GM19351 (cell line): ENCODE data around the gene SLC19A2.
A peak's percentile ranks its signal among the peaks of the same experiment; 100 is the strongest.
"Not testable (repeated sequence)": the region's sequence is repeated elsewhere in the genome, so short reads cannot be mapped to it uniquely, and the experiment has no call there.

Source experiments
- ATAC-seq: cut with Tn5 transposase; IDR thresholded peaks from one replicate; pipeline ENCODE4 v1.9.1; 2021; ENCODE audit warnings: mild to moderate bottlenecking, moderate library complexity; ENCODE audit not compliant: unreplicated experiment

The SLC19A2 gene

GRCh38 chr1:169509354-169509753, 23.6 kb upstream of the SLC19A2 start:
- ATAC-seq = no peak

- no peak for ATAC-seq
Measured at GRCh38 chr1:169508432-169509338, 22.9 kb upstream of the SLC19A2 start.

GRCh38 chr1:169507413-169507812, 21.7 kb upstream of the SLC19A2 start:
- ATAC-seq = no peak

GRCh38 chr1:169503601-169504000, 17.9 kb upstream of the SLC19A2 start:
- ATAC-seq = not testable (repeated sequence)

- ATAC-seq = no peak
Measured at GRCh38 chr1:169499807-169500206, 14.1 kb upstream of the SLC19A2 start.

- no peak for ATAC-seq
Measured at GRCh38 chr1:169497317-169497716, 11.6 kb upstream of the SLC19A2 start.

- ATAC-seq = no peak
Measured at GRCh38 chr1:169495916-169496315, 10.2 kb upstream of the SLC19A2 start.

GRCh38 chr1:169495046-169495775, 9.5 kb upstream of the SLC19A2 start:
- ATAC-seq = no peak

- ATAC-seq = no peak
Measured at GRCh38 chr1:169494343-169494742, 8.6 kb upstream of the SLC19A2 start.

- ATAC-seq = no peak
Measured at GRCh38 chr1:169493251-169493650, 7.5 kb upstream of the SLC19A2 start.

- ATAC-seq = peak; percentile 65
Measured at GRCh38 chr1:169491845-169492281, 6.1 kb upstream of the SLC19A2 start.

GRCh38 chr1:169488157-169488556, 2.4 kb upstream of the SLC19A2 start:
- ATAC-seq = no peak

- ATAC-seq = no peak
Measured at GRCh38 chr1:169487561-169487960, 1.8 kb upstream of the SLC19A2 start.

GRCh38 chr1:169487133-169487532, 1.4 kb upstream of the SLC19A2 start:
- no peak for ATAC-seq

GRCh38 chr1:169486281-169487051, 722 bp upstream of the SLC19A2 start:
- peak; percentile 6 for ATAC-seq

GRCh38 chr1:169484683-169485430, 887 bp downstream of the SLC19A2 start:
- ATAC-seq = peak; percentile 26

GRCh38 chr1:169484101-169484500, 1.6 kb downstream of the SLC19A2 start:
- ATAC-seq = no peak

GRCh38 chr1:169483500-169483966, 2.2 kb downstream of the SLC19A2 start:
- ATAC-seq = no peak

- ATAC-seq = no peak
Measured at GRCh38 chr1:169479363-169480066, 6.2 kb downstream of the SLC19A2 start.
